ENCODE measurements around the gene FGF12. TPM values are rescaled to one million over a fixed set of nuclear protein-coding genes. Genes with fewer than 3 reads are reported as not detected.

FGF12 gene
- total RNA-seq, 2 experiments from 2014 or later: not detected

DNA sequence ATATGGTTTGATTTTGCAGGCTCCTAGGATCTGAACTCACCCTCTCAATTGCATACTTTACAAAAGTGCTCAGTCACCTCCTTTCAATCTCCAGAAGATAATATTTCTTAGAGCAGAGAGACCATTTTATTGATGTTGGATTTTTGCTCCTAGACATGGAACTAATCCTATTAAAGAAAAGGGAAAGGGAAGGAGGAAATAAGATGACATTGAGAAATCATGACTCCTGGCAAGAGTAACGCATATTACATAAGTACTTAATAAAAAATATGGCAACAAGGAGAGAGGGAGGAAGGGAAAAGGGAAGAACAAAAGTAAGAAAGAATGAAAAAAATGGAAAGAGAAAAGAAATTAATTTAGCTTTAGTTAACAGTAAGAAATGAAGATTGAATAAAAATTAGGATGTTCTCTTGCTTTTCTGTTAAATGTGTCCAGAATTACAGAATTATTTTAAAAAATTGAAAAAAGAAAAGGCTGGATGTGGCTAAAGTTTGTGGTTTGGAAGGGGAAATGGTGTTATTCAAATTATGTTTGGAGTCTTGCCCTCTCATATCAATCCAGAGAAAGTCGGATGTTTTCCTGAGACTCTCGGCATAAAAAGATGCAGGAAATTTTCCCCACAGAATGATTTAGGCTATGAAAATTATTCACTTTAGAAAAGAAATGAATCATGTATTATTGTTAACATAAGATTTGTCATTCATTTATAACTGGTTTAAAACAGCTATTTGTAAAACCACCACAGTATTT, 474.0 kb downstream of the FGF12 start:
- ChIA-PET CTCF (no interaction called here), POLR2A (no interaction called here)
- H3K4me3 Mint-ChIP-seq: no peak overlapping the region
- no peaks in the 10 kb centered on the region for H3K4me1 Mint-ChIP-seq
- DNase-seq: no peak
- no peak overlapping the region for H3K27ac Mint-ChIP-seq
- H3K36me3 Mint-ChIP-seq (ENCODE audit: low read depth): no peaks in the 10 kb centered on the region
- no peaks in the 10 kb centered on the region for H3K9me3 Mint-ChIP-seq
- H3K27me3 Mint-ChIP-seq: no peaks in the 10 kb centered on the region

DNA sequence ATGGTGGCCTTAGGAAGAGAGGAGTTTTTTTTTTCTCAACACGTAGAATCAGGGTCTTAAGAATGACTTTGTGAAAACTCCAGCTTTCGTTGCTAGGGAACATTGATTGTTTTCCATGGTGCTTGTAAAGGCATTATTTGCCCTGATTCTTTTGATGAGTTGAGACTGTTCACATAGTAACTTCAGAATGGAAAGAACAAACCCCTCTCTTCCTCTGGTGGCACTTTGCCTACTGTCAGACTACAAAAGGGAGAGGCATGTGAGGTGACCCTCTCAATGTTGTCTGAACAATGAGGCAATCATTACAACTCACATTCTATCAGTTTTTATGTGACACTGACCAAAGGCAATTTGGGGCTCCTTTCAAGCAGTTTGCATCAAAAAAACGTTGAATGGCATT, 477.8 kb downstream of the FGF12 start:
- H3K27me3 Mint-ChIP-seq: no peaks in the 10 kb centered on the region
- H3K9me3 Mint-ChIP-seq: no peaks in the 10 kb centered on the region
- H3K4me1 Mint-ChIP-seq: no peaks in the 10 kb centered on the region
- ChIA-PET CTCF (no interaction called here), POLR2A (no interaction called here)
- no peak for DNase-seq
- no peak overlapping the region for H3K27ac Mint-ChIP-seq
- H3K4me3 Mint-ChIP-seq: no peak overlapping the region
- no peaks in the 10 kb centered on the region for H3K36me3 Mint-ChIP-seq (ENCODE audit: low read depth)

DNA sequence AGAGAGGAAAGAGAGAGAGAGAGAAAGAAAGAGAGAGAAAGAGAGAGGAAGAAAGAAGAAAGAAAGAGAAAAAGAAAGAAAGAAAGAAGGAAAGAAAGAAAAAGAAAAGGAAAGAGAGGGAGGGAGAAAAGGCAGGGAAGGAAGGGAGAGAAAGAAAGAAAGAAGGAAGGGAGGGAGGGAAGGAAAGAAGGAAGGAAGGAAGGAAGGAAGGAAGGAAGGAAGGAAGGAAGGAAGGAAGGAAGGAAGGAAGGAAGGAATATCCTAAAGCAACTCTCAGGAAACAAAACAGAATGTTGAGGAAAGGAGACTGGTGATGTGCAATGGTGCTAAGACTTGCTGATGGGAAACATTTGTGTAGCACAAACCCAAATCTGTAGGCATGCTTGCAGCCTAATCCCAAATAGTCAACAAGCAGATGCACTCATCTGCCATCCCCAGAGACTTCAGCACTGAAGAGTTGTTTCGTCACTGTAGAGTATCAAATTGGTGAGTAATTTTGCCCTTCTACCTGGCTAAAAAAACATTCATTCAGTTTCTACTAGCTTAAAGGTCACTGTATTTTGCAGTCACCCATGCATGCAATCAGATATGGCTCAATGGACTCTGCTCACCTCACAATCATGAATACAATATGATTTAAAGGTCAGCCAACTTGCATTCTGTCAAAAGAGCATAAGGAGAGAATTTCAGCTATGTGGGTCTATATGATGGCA, 480.3 kb downstream of the FGF12 start:
- Mint-ChIP-seq H3K4me3 (no peak overlapping the region), H3K27ac (no peak overlapping the region), H3K4me1 (no peaks in the 10 kb centered on the region), H3K36me3 (ENCODE audit: low read depth) (no peaks in the 10 kb centered on the region), H3K27me3 (no peaks in the 10 kb centered on the region), H3K9me3 (no peaks in the 10 kb centered on the region)
- DNase-seq: no peak
- ChIA-PET CTCF (no interaction called here), POLR2A (no interaction called here)

DNA sequence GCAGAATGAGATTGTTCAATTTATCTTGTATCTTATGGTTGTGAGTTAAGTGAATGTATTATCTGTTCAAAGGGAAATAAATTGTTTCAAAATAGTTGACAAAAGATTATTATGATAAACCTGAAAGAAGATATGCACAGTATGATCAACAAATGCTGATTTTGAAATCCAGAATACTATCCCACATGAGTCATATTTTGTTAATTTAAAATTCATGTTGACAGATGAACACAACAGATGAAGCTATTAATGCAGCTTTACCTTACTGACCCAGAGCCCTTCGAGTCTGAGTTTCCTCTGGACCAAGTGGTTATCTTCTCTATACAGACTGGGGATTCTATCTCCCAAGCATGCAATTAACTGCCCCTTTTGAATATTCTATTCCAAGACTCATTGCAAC, 482.8 kb downstream of the FGF12 start:
- H3K9me3 Mint-ChIP-seq: no peaks in the 10 kb centered on the region
- ChIA-PET CTCF (no interaction called here), POLR2A (no interaction called here)
- H3K4me3 Mint-ChIP-seq: no peak overlapping the region
- H3K4me1 Mint-ChIP-seq: no peaks in the 10 kb centered on the region
- no peak overlapping the region for H3K27ac Mint-ChIP-seq
- no peaks in the 10 kb centered on the region for H3K27me3 Mint-ChIP-seq
- no peaks in the 10 kb centered on the region for H3K36me3 Mint-ChIP-seq (ENCODE audit: low read depth)
- no peak for DNase-seq

DNA sequence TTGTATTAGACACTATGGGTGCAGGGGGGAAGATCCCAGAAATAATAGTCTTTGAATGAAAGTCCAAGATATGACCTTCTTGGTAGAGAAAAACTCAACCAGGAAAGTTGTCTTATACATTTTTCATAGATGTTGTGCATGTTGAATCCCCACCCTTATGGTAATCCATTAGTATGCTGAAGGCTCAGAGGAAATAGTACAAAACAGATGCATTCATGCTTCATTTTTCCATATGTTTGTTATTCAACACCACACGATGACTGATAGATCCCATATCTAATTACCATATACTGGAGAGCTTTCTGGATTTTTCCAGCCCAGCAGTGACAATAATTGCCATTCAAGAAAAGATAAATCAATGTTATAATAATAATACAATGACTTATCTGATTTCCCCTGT, 487.4 kb downstream of the FGF12 start:
- H3K4me3 Mint-ChIP-seq: no peak overlapping the region
- ChIA-PET POLR2A (no interaction called here), CTCF (no interaction called here)
- H3K9me3 Mint-ChIP-seq: no peaks in the 10 kb centered on the region
- no peaks in the 10 kb centered on the region for H3K36me3 Mint-ChIP-seq (ENCODE audit: low read depth)
- no peak for DNase-seq
- no peak overlapping the region for H3K27ac Mint-ChIP-seq
- H3K4me1 Mint-ChIP-seq: no peaks in the 10 kb centered on the region
- H3K27me3 Mint-ChIP-seq: no peaks in the 10 kb centered on the region

DNA sequence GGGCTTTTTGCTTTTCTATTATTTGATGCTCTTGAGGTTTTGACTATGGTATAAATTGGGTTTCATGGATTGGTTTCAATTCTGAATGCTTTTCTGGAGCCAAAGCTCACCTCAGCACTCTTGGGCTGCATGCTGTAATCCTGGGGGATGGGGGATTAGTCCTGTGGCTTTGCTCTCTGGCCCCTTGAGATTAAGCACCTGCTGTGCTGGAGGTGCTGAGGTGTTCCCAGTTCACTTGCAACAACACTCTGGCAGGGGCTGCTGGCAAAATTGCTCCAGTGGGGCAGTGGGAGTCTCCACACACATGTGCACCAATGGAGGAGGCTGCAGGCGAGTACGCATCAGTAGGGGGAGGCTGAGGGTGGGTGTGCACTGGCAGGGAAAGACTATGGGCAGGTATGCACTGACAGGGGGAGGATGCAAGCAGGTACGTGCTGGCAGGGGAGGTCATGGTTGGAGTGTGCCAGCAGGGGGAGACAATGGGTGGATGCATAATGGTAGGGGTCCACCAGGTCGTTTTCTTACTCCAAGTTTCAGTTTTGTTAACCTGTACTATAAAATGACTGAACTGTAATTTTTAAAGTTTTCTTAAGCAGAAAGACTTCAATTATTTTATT, 489.2 kb downstream of the FGF12 start:
- ChIA-PET POLR2A (no interaction called here), CTCF (no interaction called here)
- Mint-ChIP-seq H3K27me3 (no peaks in the 10 kb centered on the region), H3K4me3 (no peak overlapping the region), H3K4me1 (no peaks in the 10 kb centered on the region), H3K36me3 (ENCODE audit: low read depth) (no peaks in the 10 kb centered on the region), H3K27ac (no peak overlapping the region), H3K9me3 (no peaks in the 10 kb centered on the region)
- DNase-seq: no peak

DNA sequence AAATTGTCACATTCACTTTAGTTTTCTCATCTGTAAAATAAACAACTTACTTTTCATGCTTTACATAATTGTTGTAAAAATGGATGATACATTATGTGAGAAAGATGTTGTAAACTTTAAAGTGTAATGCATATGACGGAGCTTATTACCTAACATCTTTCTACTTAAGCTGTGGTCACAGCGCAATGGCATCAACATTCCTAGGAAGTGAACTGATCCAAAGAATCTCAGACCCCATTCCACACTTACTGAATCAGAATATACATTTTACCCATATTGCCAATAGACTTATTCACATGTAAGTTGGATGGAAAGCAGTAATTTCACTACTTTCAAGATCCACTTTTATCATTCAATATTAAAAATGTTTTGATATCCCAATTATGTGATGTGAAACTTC, 497.5 kb downstream of the FGF12 start:
- no peaks in the 10 kb centered on the region for H3K4me1 Mint-ChIP-seq
- no peaks in the 10 kb centered on the region for H3K36me3 Mint-ChIP-seq (ENCODE audit: low read depth)
- ChIA-PET CTCF (no interaction called here), POLR2A (no interaction called here)
- H3K4me3 Mint-ChIP-seq: no peak overlapping the region
- no peaks in the 10 kb centered on the region for H3K9me3 Mint-ChIP-seq
- no peak for DNase-seq
- no peak overlapping the region for H3K27ac Mint-ChIP-seq
- no peaks in the 10 kb centered on the region for H3K27me3 Mint-ChIP-seq

DNA sequence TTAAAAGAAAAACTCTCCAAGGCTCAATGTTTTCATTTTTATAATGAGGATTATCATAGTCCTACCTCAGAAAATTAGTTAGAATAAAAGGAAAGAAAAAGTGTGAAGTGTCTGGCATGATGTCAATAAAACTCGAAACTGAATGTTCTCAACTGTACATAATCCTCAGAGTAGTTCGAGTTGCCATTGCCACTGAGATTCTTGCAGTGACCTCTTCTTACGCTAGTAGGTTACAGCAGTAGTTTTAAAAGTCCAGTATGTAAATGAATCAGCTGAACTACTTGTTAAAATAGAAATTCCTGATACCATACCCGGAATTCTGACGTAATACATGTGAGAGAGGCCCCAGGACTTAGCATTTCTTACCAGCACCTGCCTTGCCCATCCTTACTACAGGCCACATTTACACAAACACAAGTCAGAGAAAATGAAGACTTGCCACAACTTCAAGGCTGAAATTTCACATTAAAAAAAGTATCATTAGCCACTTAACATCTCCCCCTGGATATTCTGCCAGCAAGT, 502.6 kb downstream of the FGF12 start:
- Mint-ChIP-seq H3K27ac (no peak overlapping the region), H3K36me3 (ENCODE audit: low read depth) (no peaks in the 10 kb centered on the region), H3K4me1 (no peaks in the 10 kb centered on the region), H3K9me3 (no peaks in the 10 kb centered on the region), H3K27me3 (no peaks in the 10 kb centered on the region), H3K4me3 (no peak overlapping the region)
- ChIA-PET POLR2A (no interaction called here), CTCF (no interaction called here)
- no peak for DNase-seq

DNA sequence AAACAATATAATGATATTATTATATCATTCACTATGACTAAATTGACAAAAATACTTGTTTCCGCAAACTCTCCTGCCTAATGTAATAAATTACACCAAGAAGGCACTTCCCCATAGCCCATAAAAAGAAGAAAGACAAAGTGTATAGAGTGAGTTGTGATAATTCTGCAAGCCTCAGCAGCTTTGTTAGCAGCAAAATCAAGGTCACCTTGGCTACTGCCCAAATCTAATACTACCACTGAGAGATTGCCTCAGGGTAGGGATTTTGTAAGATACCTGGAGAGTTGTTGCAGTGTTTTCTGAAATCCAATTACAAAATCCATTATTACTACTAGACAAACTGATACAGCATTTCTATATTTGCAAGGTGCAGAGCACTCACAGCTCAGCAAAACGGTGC, 503.5 kb downstream of the FGF12 start:
- ChIA-PET POLR2A (no interaction called here), CTCF (no interaction called here)
- H3K4me1 Mint-ChIP-seq: no peaks in the 10 kb centered on the region
- no peaks in the 10 kb centered on the region for H3K27me3 Mint-ChIP-seq
- H3K27ac Mint-ChIP-seq: no peak overlapping the region
- H3K4me3 Mint-ChIP-seq: no peak overlapping the region
- DNase-seq: no peak
- H3K9me3 Mint-ChIP-seq: no peaks in the 10 kb centered on the region
- no peaks in the 10 kb centered on the region for H3K36me3 Mint-ChIP-seq (ENCODE audit: low read depth)

DNA sequence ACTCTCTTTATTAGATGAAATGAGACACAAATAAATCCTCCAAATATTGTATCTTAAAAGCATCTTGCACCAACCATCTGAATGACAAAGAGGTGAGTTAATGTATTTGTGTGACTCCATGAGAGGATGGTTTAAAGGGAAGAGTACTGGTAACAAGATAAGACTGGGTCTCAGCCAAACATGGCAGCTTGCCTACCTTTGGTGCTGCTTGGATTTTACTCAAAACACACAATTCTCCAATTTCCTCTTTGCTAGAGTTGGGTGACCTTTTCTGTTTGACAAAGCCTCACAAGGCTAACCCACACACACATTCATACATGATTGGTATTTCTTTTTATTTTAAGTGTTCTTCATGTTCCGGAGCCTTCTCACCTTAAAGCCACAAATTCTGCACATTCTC, 506.4 kb downstream of the FGF12 start:
- H3K4me3 Mint-ChIP-seq: no peak overlapping the region
- ChIA-PET POLR2A (no interaction called here), CTCF (no interaction called here)
- H3K27ac Mint-ChIP-seq: no peak overlapping the region
- H3K9me3 Mint-ChIP-seq: no peaks in the 10 kb centered on the region
- H3K36me3 Mint-ChIP-seq (ENCODE audit: low read depth): no peaks in the 10 kb centered on the region
- H3K27me3 Mint-ChIP-seq: no peaks in the 10 kb centered on the region
- DNase-seq: no peak
- H3K4me1 Mint-ChIP-seq: no peaks in the 10 kb centered on the region

DNA sequence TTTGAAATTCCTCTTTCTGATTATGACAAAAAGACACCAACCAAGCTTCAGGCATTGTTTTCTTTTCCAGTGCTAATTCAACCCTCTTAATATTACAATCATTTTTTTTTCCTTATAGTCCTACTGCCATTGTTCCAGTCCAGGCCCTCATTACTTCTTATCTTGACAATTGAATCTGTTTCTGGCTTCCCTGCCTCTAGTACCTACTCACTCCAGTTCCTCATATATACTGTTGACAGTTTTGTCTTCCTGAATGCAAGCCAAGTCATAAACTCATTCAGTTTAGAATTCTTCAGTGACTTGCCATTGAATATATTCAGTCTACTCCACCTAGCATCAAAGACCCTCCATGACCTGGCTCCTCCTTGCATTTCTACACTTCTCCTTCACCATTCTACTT, 507.4 kb downstream of the FGF12 start:
- Mint-ChIP-seq H3K27me3 (no peaks in the 10 kb centered on the region), H3K4me3 (no peak overlapping the region), H3K4me1 (no peaks in the 10 kb centered on the region), H3K27ac (no peak overlapping the region), H3K9me3 (no peaks in the 10 kb centered on the region), H3K36me3 (ENCODE audit: low read depth) (no peaks in the 10 kb centered on the region)
- CTCF ChIA-PET: interaction anchor here (0.6 kb wide), 1 partner anchor 259 kb away, joined by 3 read pairs; no protein-coding TSS in a partner anchor
- POLR2A ChIA-PET: no interaction called here
- DNase-seq: no peak

DNA sequence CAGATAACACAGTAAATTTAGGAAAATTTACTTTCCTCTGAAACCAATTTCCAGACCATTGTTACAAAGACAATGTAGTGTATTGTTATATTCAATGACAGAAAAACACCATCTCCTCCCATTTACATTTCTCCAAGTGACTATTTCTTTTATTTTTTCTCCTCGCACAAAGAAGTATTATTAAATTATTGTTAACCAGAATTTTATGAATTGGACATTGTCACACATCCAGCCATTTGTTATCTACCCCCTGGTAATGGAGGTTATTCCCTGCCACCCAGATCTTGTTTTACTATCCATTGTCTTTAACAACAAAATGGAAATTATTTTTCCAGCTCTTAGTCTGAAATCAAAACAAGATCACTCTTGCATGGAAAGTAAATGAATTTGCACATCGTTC, 511.3 kb downstream of the FGF12 start:
- Mint-ChIP-seq H3K9me3 (no peaks in the 10 kb centered on the region), H3K4me1 (no peaks in the 10 kb centered on the region), H3K4me3 (no peak overlapping the region), H3K36me3 (ENCODE audit: low read depth) (no peaks in the 10 kb centered on the region), H3K27ac (no peak overlapping the region), H3K27me3 (no peaks in the 10 kb centered on the region)
- ChIA-PET CTCF (no interaction called here), POLR2A (no interaction called here)
- DNase-seq: no peak

DNA sequence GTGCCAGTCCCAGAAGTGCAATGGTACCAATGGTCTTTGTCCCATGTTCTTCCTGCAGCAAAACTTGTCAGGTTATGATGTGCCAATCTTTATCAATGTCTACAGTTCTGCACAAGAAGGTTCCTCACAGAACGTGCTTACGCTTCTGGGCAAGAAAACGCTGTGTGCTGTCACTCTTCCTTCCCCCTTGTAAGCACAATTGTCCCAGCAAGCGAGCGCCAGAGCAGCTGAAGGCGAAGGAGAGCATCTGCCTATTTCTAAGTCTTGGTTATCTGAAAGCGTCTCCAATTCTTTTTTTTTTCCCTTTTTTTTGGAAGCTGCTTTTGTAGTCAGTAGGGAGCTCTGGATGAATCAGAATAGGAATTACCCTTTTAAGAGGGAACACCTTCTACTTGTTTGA, 514.4 kb downstream of the FGF12 start:
- H3K4me1 Mint-ChIP-seq: no peaks in the 10 kb centered on the region
- ChIA-PET CTCF (no interaction called here), POLR2A (no interaction called here)
- H3K27ac Mint-ChIP-seq: no peak overlapping the region
- no peak overlapping the region for H3K4me3 Mint-ChIP-seq
- H3K9me3 Mint-ChIP-seq: no peaks in the 10 kb centered on the region
- no peak for DNase-seq
- H3K36me3 Mint-ChIP-seq (ENCODE audit: low read depth): no peaks in the 10 kb centered on the region
- no peaks in the 10 kb centered on the region for H3K27me3 Mint-ChIP-seq

DNA sequence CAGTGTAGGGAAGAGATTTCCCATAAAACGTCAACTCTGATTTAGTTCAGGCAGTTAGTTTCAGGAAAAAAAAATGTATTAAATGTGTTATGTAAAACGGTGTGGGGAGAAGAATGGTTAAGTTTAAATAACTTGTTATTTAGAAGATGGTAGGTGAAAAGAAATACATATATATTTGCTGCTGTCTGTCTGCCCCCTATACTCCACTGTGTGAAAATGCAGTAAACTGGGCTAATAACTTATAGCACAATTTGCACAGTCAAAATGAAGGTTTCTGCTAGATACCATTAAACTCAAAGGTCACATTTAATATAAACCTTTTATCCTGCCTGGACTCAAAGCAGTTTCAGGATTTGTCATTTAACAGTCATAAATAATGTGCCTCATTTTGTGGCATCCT, 515.0 kb downstream of the FGF12 start:
- Mint-ChIP-seq H3K36me3 (ENCODE audit: low read depth) (no peaks in the 10 kb centered on the region), H3K27ac (no peak overlapping the region), H3K4me1 (no peaks in the 10 kb centered on the region), H3K9me3 (no peaks in the 10 kb centered on the region), H3K4me3 (no peak overlapping the region), H3K27me3 (no peaks in the 10 kb centered on the region)
- POLR2A ChIA-PET: no interaction called here
- no peak for DNase-seq
- CTCF ChIA-PET: no interaction called here
